Nephron (organoid): ENCODE data around the gene MND1.

Experiments used
- H3K27ac Mint-ChIP-seq, 3 experiments: 2 replicates each; pipeline ENCODE4 v1.8.0; 2020; ENCODE audit warnings: mixed read lengths in 3 of 3, mild to moderate bottlenecking in 2 of 3, moderate library complexity in 1 of 3
- H3K27me3 Mint-ChIP-seq: 2 replicates; pipeline ENCODE4 v1.8.0; 2021; ENCODE audit warnings: low read depth, mild to moderate bottlenecking, moderate library complexity, mixed read lengths
- H3K36me3 Mint-ChIP-seq: 2 replicates; pipeline ENCODE4 v1.8.0; 2020; ENCODE audit warnings: low read depth, mixed read lengths
- H3K4me1 Mint-ChIP-seq: 2 replicates; pipeline ENCODE4 v1.8.0; 2020; ENCODE audit warnings: mixed read lengths
- H3K4me3 Mint-ChIP-seq, 3 experiments: 2 replicates each; pipeline ENCODE4 v1.8.0; 2020; ENCODE audit warnings: mild to moderate bottlenecking in 3 of 3, mixed read lengths in 3 of 3, moderate library complexity in 2 of 3
- H3K9me3 Mint-ChIP-seq: 2 replicates; pipeline ENCODE4 v1.8.0; 2020; ENCODE audit warnings: mixed read lengths
- TF ChIP-seq, protein P1 (sequence below), 3 experiments: fragments of 200-600 bp; sonication (generic); IDR thresholded peaks; one replicate each; pipeline ENCODE4 v1.5.0; 2021; ENCODE audit warnings: antibody characterized with exemption in 3 of 3; ENCODE audit not compliant: unreplicated experiment in 3 of 3

The MND1 gene

DNA sequence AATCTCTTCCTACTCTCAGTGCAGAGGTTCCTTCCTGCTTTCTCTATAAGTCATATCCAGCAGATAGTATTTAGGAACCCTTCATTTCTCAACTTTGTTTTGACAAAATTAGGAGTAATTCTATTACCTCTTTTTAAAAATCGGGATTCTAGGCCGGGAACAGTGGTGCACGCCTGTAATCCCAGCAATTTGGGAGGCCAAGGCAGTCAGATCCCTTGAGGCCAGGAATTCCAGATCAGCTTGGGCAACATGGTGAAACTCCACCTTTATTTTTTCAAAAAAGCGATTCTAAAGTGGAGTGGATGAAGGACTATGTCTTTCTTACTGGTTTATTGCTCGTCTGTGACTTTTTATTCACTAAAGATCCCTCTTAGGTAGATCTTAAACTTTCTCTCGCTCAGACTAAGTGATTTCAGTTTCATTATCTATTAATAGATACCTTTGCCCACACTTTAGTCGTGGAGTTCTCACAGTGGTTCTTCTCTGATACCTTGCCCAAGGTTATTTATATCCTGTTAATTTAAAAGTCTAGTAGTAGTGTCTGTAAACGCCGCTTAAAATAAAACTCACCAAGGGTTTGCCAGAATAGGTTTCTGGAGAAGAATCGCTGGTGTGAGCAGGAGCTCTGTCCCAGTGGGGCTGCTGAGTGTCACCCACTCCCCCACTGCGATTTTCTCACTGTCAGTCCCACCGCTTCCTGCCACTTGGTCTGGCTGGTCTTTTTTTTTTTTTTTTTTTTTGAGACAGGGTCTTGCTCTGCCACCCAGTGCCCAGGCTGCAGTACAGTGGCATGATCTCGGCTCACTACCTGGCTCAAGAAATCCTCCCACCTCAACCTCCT lies 94.6 kb downstream of the MND1 start:
- Mint-ChIP-seq H3K4me3 (no peak overlapping the region), H3K4me1 (peaks cover 11% of the 10 kb centered on the region), H3K36me3 (no peaks in the 10 kb centered on the region), H3K27me3 (peaks cover 7% of the 10 kb centered on the region), H3K27ac (peak overlapping the region in 1 of 3 experiments; percentile 34), H3K9me3 (no peaks in the 10 kb centered on the region)
- TF ChIP-seq, protein P1, sequence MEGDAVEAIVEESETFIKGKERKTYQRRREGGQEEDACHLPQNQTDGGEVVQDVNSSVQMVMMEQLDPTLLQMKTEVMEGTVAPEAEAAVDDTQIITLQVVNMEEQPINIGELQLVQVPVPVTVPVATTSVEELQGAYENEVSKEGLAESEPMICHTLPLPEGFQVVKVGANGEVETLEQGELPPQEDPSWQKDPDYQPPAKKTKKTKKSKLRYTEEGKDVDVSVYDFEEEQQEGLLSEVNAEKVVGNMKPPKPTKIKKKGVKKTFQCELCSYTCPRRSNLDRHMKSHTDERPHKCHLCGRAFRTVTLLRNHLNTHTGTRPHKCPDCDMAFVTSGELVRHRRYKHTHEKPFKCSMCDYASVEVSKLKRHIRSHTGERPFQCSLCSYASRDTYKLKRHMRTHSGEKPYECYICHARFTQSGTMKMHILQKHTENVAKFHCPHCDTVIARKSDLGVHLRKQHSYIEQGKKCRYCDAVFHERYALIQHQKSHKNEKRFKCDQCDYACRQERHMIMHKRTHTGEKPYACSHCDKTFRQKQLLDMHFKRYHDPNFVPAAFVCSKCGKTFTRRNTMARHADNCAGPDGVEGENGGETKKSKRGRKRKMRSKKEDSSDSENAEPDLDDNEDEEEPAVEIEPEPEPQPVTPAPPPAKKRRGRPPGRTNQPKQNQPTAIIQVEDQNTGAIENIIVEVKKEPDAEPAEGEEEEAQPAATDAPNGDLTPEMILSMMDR (IDR thresholded peaks at IDR 0.05; ENCODE audit: unreplicated experiment in 3 of 3): no peak

DNA sequence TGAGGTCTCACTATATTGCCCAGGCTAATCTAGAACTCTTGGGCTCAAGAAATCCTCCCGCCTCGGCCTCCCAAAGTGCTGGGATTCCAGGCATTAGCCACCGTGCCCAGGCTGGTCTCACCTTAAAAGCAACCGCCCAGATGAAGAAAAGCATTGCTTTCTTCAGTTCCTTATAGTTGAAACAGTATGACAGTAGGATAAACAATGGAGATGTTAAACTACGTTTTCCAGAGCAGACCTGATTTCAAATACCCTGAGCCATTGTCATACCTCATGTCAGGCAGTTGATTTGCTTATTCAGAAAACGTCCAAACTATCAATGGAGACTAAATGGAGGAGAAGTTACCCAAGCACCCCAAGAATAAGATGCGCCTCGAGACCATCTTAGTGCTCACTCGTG lies 95.3 kb downstream of the MND1 start:
- no peaks in the 10 kb centered on the region for H3K9me3 Mint-ChIP-seq
- TF ChIP-seq, protein P1 (IDR thresholded peaks at IDR 0.05; ENCODE audit: unreplicated experiment in 3 of 3): no peak
- no peak overlapping the region for H3K4me3 Mint-ChIP-seq
- no peak overlapping the region for H3K27ac Mint-ChIP-seq
- no peaks in the 10 kb centered on the region for H3K36me3 Mint-ChIP-seq
- peaks cover 7% of the 10 kb centered on the region for H3K27me3 Mint-ChIP-seq
- H3K4me1 Mint-ChIP-seq: peaks cover 11% of the 10 kb centered on the region

DNA sequence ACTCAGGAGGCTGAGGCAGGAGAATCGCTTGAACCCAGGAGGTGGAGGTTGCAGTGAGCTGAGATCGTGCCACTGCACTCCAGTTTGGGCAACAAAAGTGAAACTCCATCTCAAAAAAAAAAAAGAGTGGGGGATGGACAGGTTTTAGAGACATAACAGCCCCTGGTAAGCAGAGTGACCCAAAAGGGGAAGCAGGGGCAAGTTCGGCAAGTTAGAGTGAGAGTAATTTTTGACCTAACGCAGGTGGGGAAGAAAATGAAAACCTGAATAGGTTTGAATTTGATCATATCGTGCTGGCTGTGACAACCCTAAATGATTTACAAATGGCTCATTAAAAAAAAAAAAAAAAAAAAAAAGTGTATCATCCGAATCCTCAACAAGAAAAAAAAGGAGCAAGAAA lies 96.0 kb downstream of the MND1 start:
- H3K9me3 Mint-ChIP-seq: no peaks in the 10 kb centered on the region
- peaks cover 11% of the 10 kb centered on the region for H3K4me1 Mint-ChIP-seq
- TF ChIP-seq, protein P1 (IDR thresholded peaks at IDR 0.05; ENCODE audit: unreplicated experiment in 3 of 3): no peak
- no peak overlapping the region for H3K27ac Mint-ChIP-seq
- H3K36me3 Mint-ChIP-seq: no peaks in the 10 kb centered on the region
- H3K27me3 Mint-ChIP-seq: peaks cover 7% of the 10 kb centered on the region
- H3K4me3 Mint-ChIP-seq: no peak overlapping the region

DNA sequence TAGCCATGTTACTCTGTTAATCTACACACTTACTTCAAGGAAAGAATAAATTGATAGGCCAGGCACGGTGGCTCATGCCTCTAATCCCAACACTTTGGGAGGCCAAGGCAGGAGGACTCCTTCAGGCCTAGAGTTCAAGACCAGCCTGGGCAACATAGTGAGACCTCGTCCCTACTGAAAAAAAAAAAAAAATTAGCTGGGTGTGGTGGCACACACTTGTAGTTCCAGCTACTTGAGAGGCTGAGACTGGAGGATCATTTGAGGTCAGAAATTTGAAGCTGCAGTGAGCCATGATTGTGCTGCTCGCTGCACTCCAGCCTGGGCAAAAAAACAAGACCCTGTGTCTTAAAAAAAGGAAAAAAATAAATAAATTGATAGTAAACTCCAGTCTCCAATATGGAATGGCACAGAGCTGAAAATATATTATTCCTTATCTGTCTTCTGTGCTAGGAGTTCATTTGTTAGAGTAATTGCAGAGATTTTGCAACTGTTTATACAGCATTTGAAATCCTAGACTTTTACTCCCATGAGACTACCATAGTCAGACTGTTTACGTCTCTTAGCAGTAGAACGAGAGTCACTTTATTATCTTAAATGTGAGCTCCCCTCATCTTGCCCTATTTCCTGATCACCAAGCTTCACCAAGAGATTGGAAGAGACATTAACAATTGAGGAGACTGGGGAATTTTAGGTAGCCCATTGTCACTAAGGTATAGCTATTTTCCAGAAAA lies 102.9 kb downstream of the MND1 start:
- H3K36me3 Mint-ChIP-seq: no peaks in the 10 kb centered on the region
- H3K4me3 Mint-ChIP-seq: peak overlapping the region; percentile 29 to 77 (median 37)
- H3K9me3 Mint-ChIP-seq: no peaks in the 10 kb centered on the region
- TF ChIP-seq, protein P1 (IDR thresholded peaks at IDR 0.05; ENCODE audit: unreplicated experiment in 3 of 3): no peak
- peak overlapping the region; percentile 83 to 91 (median 88) for H3K27ac Mint-ChIP-seq
- H3K27me3 Mint-ChIP-seq: no peaks in the 10 kb centered on the region
- peaks cover 37% of the 10 kb centered on the region for H3K4me1 Mint-ChIP-seq

DNA sequence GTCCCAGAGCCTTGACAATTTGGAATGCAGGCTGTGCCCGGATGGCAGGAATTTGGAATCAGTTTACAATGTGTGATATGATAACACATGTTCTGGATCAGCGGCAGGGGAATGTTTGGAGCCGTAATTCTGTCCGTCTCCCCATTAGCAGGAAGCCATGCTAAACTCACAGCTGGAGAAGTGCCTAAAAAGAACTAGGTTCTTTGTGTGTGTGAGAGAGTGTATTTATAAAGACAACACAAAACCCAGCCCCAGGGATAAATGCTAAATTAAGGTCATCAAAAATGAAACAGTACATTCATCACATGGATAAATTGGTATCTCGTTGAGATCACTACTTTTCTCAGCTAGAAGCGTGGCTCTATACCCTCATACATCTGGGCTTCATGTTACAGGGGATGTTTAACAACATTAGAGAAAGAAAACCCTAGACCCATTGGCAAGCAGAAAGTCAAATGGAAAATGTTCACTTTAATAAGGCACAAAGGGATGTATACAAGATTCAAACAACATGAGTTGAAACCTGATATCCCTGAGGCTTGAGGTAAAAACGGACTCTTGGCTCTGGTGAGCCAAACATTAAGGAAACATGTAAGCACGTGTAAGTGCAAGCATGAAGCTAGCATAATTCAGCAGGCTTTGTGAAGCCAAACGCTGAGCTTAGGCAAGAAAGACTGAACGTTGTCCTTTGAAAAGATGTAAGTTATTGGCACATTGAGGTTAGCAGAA lies 103.7 kb downstream of the MND1 start:
- Mint-ChIP-seq H3K9me3 (no peaks in the 10 kb centered on the region), H3K27me3 (peaks cover 4% of the 10 kb centered on the region), H3K36me3 (no peaks in the 10 kb centered on the region), H3K4me1 (peaks cover 33% of the 10 kb centered on the region), H3K4me3 (peak overlapping the region in 2 of 3 experiments; percentile 37 to 62), H3K27ac (peak overlapping the region; percentile 83 to 91 (median 88))
- TF ChIP-seq, protein P1 (IDR thresholded peaks at IDR 0.05; ENCODE audit: unreplicated experiment in 3 of 3): no peak
